HepG2 (cell line): ENCODE measurements around the gene TOP1. TPM values are rescaled to one million over a fixed set of nuclear protein-coding genes. Genes with fewer than 3 reads are reported as not detected.

Source experiments
- ATAC-seq: fragments of 200-7000 bp; cut with Tn5 transposase; 3 replicates; pipeline ENCODE4 v1.9.1; 2020; ENCODE audit warnings: mild to moderate bottlenecking, moderate library complexity
- BruUV-seq: library from RNA; stranded (reverse); fragments of 400-500 nt; replicated peaks from 2 replicates; lab custom pipeline; 2021; lab: Mats Ljungman, UMichigan
- CTCF ChIA-PET: fragments of 300-600 bp; formaldehyde crosslinking; extraction: SDS; loops from one replicate; lab custom pipeline; 2021; ENCODE audit warnings: low total read pairs, inconsistent platforms, low intra/inter-chr PET ratio; lab: Yijun Ruan, JAX
- POLR2A ChIA-PET: fragments of 350-600 bp; sonication (Branson Sonifier 250); formaldehyde crosslinking; loops from one replicate; lab custom pipeline; 2020; ENCODE audit warnings: antibody characterized with exemption, inconsistent platforms; lab: Yijun Ruan, JAX
- DNase-seq: peaks from one replicate; pipeline ENCODE4 v3.0.0-alpha.2; 2015; ENCODE audit warnings: low spot score
- FAIRE-seq: peaks from 3 replicates; lab custom pipeline; 2011; peaks lifted over from hg19 to GRCh38; lab: Jason Lieb, UNC
- H2AFZ ChIP-seq: one replicate; pipeline ENCODE4 v1.6.1; 2011; ENCODE audit warnings: low read length, inconsistent platforms
- H3K27ac ChIP-seq: fragments of 300-600 bp; 3 replicates; pipeline ENCODE4 v1.8.0; 2011; ENCODE audit warnings: mixed run types, mild to moderate bottlenecking, mixed read lengths, low read length, inconsistent platforms; ENCODE audit not compliant: insufficient read depth; ENCODE audit errors: extremely low read length
- H3K27me3 ChIP-seq, 2 experiments: fragments of 200-600 bp in 1 of 2; 2 replicates in 1 of 2; 3 replicates in 1 of 2; pipeline versions ENCODE4 v1.6.0 to v1.8.0; 2011; ENCODE audit warnings: low read length in 2 of 2, mild to moderate bottlenecking in 2 of 2, moderate library complexity in 2 of 2, inconsistent platforms in 1 of 2; ENCODE audit not compliant: insufficient read depth in 2 of 2, control insufficient read depth in 1 of 2
- H3K36me3 ChIP-seq, 2 experiments: fragments of 200-600 bp in 1 of 2; replicated peaks in 1 of 2; 2 replicates in 1 of 2; 3 replicates in 1 of 2; pipeline versions ENCODE4 v1.5.1 to v1.8.0; 2011; ENCODE audit warnings: low read length in 2 of 2, inconsistent platforms in 1 of 2; ENCODE audit not compliant: insufficient read depth in 2 of 2, control insufficient read depth in 1 of 2
- H3K4me1 ChIP-seq: 2 replicates; pipeline ENCODE4 v1.5.1; 2012; ENCODE audit warnings: low read length, inconsistent platforms; ENCODE audit not compliant: insufficient read depth
- H3K4me2 ChIP-seq: 2 replicates; pipeline ENCODE4 v1.6.0; 2011; ENCODE audit warnings: low read depth, low read length, inconsistent platforms
- H3K4me3 ChIP-seq, 3 experiments: fragments of 200-600 bp in 1 of 3; sonication (generic), shearing (Covaris generic) in 1 of 3; replicated peaks in 1 of 3; 2 replicates each; pipeline ENCODE4 v1.5.1; 2011 to 2016; ENCODE audit warnings: low read length in 3 of 3, inconsistent platforms in 2 of 3, low read depth in 2 of 3, mild to moderate bottlenecking in 2 of 3, control low read depth in 1 of 3, mixed read lengths in 1 of 3; ENCODE audit not compliant: insufficient read depth in 1 of 3
- H3K79me2 ChIP-seq: one replicate; pipeline ENCODE4 v1.6.1; 2011; ENCODE audit warnings: low read length, inconsistent platforms; ENCODE audit not compliant: insufficient read depth
- H3K9ac ChIP-seq: 2 replicates; pipeline ENCODE4 v1.6.0; 2011; ENCODE audit warnings: mild to moderate bottlenecking, low read depth, low read length, inconsistent platforms; ENCODE audit not compliant: insufficient read depth
- H3K9me3 ChIP-seq: 2 replicates; pipeline ENCODE4 v1.5.1; 2012; ENCODE audit warnings: mild to moderate bottlenecking, low read length
- H4K20me1 ChIP-seq: 2 replicates; pipeline ENCODE4 v1.6.0; 2011; ENCODE audit warnings: inconsistent platforms, mild to moderate bottlenecking, low read length, moderate library complexity; ENCODE audit not compliant: insufficient read depth
- ETV6 ChIP-seq: sonication (generic); formaldehyde crosslinking; conservative IDR thresholded peaks from 2 replicates; pipeline ENCODE4 v1.4.0; 2020; ENCODE audit warnings: missing genetic modification reagents
- RFXAP ChIP-seq: sonication (generic); formaldehyde crosslinking; IDR thresholded peaks from 2 replicates; pipeline ENCODE4 v1.4.0; 2020; ENCODE audit warnings: missing genetic modification reagents, borderline replicate concordance
- ZNF260 ChIP-seq: sonication (generic); formaldehyde crosslinking; IDR thresholded peaks from 2 replicates; pipeline ENCODE4 v1.4.0; 2020; ENCODE audit warnings: missing genetic modification reagents, low read depth, mild to moderate bottlenecking, borderline replicate concordance
- ZNF563 ChIP-seq: sonication (generic); formaldehyde crosslinking; IDR thresholded peaks from 2 replicates; pipeline ENCODE4 v1.8.0; 2022; ENCODE audit warnings: mild to moderate bottlenecking, moderate library complexity, missing genetic modification reagents
- ZXDC ChIP-seq: sonication (generic); formaldehyde crosslinking; IDR thresholded peaks from 2 replicates; pipeline ENCODE4 v1.5.0; 2020; ENCODE audit warnings: mild to moderate bottlenecking, missing genetic modification reagents
- WGBS: methylation state at CpG from one replicate; pipeline ENCODE4 v1.1.6; 2017; ENCODE audit warnings: low lambda C conversion rate; 5-methylcytosine and 5-hydroxymethylcytosine counted together
- in situ Hi-C: cut with HindIII; loops from 2 replicates; pipeline ENCODE4 v1.10.0; 2017; ENCODE audit warnings: low pct_unique_long_range_greater_than_20kb; ENCODE audit not compliant: extremely low pct_ligation_motif_present
- intact Hi-C: fragments of 100-400 bp; cut with micrococcal nuclease; formaldehyde crosslinking; loops from one replicate; pipeline ENCODE4 v1.10.0; 2022; ENCODE audit not compliant: unreplicated experiment
- polyA plus RNA-seq, 8 experiments: library from polyadenylated mRNA; depleted of rRNA in 3 of 8; stranded (reverse) in 7 of 8; unstranded in 1 of 8; fragments of >200 nt; fragmentation: Illumina TruSeq in 4 of 8; extraction: Trizol in 4 of 8; gene quantifications; 2 replicates each; pipeline versions ENCODE4 v1.2.1 to v1.2.3, GENCODE V29; 2011 to 2016; ENCODE audit warnings: low read depth in 4 of 8, missing spikeins in 1 of 8, mixed read lengths in 1 of 8; ENCODE audit not compliant: insufficient read depth in 1 of 8
- total RNA-seq, 5 experiments: library from RNA; depleted of rRNA; stranded (reverse); fragments of >200 nt; fragmentation: Illumina TruSeq; extraction: Trizol; gene quantifications; 2 replicates each; pipeline ENCODE4 v1.2.3, GENCODE V29; 2016; ENCODE audit warnings: low read depth in 1 of 5
- TF ChIP-seq, protein P1 (sequence below): sonication (generic); formaldehyde crosslinking; IDR thresholded peaks from 2 replicates; pipeline ENCODE4 v1.5.1; 2020; ENCODE audit warnings: mild to moderate bottlenecking, missing genetic modification reagents, borderline replicate concordance
- TF ChIP-seq, protein P2 (sequence below): sonication (generic); formaldehyde crosslinking; IDR thresholded peaks from 2 replicates; pipeline ENCODE4 v1.4.0; 2020; ENCODE audit warnings: missing genetic modification reagents
- TF ChIP-seq, protein P3 (sequence below): sonication (generic); formaldehyde crosslinking; IDR thresholded peaks from 2 replicates; pipeline ENCODE4 v1.4.0; 2020; ENCODE audit warnings: mild to moderate bottlenecking, missing genetic modification reagents

The TOP1 gene
- total and polyA plus RNA-seq, 2 of the 13 experiments (the other 11 are each of a cell fraction or from before 2014, with no cell fraction given): 10.2 to 19.4 TPM

DNA sequence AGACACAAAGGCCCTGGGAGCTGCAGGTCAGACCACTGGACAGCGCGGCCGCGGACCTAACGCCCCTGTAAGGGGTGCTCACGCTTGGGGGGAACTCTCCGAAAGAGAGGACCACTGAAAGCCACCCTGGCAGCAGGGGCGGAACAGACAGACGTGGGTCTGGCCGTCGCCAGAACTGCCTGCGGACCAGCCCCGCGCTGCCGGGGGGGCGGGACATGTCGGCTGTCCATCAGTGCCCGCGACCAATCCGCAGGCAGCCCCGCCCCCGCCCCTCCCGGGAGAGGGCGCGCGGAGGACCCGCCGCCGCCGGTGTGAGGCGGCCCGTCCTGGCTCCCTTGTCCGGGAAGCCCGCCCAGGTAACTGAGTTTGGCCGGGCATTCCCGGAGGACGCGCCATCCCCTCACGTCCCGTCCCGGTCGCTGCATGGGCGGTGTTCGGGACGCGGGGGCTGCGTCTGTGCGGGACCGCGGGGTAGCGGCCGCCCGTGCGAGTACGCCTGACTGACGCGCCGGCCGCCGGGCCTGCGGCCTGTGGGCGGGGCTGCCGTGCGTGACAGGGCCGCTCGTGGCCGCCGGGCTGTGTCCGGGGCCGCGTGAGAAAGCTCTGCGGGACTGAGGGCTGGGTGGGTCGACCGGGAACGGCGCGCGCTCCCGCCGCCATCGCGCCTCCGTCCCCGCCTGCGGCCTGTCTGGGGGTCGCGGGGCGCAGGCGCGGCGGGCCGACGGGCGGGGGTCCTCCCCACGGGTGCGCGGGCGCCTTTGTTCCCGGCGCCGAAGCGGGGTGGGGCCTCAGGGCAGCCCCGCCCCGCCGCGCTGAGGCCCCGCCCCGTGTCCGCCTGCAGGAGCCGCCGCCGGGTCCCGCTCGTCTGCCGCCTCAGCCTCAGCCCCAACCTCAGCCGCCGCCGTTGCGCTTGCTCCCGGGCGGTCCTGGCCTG, 108.3 kb downstream of the TOP1 start, which contains the start of gene PLCG1:
Gene PLCG1, plus strand, starts transcription at position 864 of the 934 bp plus-strand sequence. CDS start 99 bp downstream, outside the sequence.
- FAIRE-seq (no peak), DNase-seq (peak; percentile 84), ATAC-seq (peak; percentile 73)
- no TSS peak for BruUV-seq
- POLR2A ChIA-PET: interaction anchor here (0.8 to 2.3 kb wide), 4 partner anchors 9 to 203 kb away, joined by 3 to 18 read pairs (median 8); partner anchors contain the start of gene LPIN3
- H3K4me2 ChIP-seq: peak within 1 kb of the TSS; percentile 97
- no peaks in the 10 kb centered on the region for H3K27me3 ChIP-seq
- CTCF ChIA-PET: interaction anchor here (2.1 kb wide), 1 partner anchor 95 kb away, joined by 8 read pairs; no protein-coding TSS in a partner anchor
- intact Hi-C loops: loop anchor here (2.0 kb wide), 1 partner anchor 36 kb away; no protein-coding TSS in a partner anchor
- H3K9ac ChIP-seq: peak within 1 kb of the TSS; percentile 96
- no peaks in the 10 kb centered on the region; a peak in 1 of 5 replicates for H3K36me3 ChIP-seq
- H3K4me1 ChIP-seq: peaks cover 80% of the 10 kb centered on the region
- peaks cover under 1% of the 10 kb centered on the region for H4K20me1 ChIP-seq
- peak within 1 kb of the TSS; percentile 88 for H3K27ac ChIP-seq
- H3K4me3 ChIP-seq: peak within 1 kb of the TSS; percentile 81 to 91 (median 85)
- peaks cover 45% of the 10 kb centered on the region for H3K79me2 ChIP-seq
- H2AFZ ChIP-seq: no peak within 1 kb of the TSS
- no peaks in the 10 kb centered on the region for H3K9me3 ChIP-seq
- 1% methylated on average over 28 of the region's 121 CpGs for WGBS
- in situ Hi-C loops: loop anchor here (10.0 kb wide), 1 partner anchor 198 kb away; no protein-coding TSS in a partner anchor
- TF ChIP-seq, protein P1, sequence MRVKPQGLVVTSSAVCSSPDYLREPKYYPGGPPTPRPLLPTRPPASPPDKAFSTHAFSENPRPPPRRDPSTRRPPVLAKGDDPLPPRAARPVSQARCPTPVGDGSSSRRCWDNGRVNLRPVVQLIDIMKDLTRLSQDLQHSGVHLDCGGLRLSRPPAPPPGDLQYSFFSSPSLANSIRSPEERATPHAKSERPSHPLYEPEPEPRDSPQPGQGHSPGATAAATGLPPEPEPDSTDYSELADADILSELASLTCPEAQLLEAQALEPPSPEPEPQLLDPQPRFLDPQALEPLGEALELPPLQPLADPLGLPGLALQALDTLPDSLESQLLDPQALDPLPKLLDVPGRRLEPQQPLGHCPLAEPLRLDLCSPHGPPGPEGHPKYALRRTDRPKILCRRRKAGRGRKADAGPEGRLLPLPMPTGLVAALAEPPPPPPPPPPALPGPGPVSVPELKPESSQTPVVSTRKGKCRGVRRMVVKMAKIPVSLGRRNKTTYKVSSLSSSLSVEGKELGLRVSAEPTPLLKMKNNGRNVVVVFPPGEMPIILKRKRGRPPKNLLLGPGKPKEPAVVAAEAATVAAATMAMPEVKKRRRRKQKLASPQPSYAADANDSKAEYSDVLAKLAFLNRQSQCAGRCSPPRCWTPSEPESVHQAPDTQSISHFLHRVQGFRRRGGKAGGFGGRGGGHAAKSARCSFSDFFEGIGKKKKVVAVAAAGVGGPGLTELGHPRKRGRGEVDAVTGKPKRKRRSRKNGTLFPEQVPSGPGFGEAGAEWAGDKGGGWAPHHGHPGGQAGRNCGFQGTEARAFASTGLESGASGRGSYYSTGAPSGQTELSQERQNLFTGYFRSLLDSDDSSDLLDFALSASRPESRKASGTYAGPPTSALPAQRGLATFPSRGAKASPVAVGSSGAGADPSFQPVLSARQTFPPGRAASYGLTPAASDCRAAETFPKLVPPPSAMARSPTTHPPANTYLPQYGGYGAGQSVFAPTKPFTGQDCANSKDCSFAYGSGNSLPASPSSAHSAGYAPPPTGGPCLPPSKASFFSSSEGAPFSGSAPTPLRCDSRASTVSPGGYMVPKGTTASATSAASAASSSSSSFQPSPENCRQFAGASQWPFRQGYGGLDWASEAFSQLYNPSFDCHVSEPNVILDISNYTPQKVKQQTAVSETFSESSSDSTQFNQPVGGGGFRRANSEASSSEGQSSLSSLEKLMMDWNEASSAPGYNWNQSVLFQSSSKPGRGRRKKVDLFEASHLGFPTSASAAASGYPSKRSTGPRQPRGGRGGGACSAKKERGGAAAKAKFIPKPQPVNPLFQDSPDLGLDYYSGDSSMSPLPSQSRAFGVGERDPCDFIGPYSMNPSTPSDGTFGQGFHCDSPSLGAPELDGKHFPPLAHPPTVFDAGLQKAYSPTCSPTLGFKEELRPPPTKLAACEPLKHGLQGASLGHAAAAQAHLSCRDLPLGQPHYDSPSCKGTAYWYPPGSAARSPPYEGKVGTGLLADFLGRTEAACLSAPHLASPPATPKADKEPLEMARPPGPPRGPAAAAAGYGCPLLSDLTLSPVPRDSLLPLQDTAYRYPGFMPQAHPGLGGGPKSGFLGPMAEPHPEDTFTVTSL (CRISPR knock-in tag): 0 out of 2 replicates have a peak, but pooled peaks have one; percentile 53
- TF ChIP-seq, protein P2, sequence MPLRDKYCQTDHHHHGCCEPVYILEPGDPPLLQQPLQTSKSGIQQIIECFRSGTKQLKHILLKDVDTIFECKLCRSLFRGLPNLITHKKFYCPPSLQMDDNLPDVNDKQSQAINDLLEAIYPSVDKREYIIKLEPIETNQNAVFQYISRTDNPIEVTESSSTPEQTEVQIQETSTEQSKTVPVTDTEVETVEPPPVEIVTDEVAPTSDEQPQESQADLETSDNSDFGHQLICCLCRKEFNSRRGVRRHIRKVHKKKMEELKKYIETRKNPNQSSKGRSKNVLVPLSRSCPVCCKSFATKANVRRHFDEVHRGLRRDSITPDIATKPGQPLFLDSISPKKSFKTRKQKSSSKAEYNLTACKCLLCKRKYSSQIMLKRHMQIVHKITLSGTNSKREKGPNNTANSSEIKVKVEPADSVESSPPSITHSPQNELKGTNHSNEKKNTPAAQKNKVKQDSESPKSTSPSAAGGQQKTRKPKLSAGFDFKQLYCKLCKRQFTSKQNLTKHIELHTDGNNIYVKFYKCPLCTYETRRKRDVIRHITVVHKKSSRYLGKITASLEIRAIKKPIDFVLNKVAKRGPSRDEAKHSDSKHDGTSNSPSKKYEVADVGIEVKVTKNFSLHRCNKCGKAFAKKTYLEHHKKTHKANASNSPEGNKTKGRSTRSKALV (CRISPR knock-in tag): 0 out of 2 replicates have a peak, but pooled peaks have one; percentile 53
- TF ChIP-seq ZNF563 (peak; percentile 98), ZXDC (CRISPR knock-in tag) (peak; percentile 59; the same call in 1 of the 2 replicates), RFXAP (CRISPR knock-in tag) (peak; percentile 95; the same call in 1 of the 2 replicates), ZNF260 (CRISPR knock-in tag) (no peak), ETV6 (CRISPR knock-in tag) (peak; percentile 35; the same call in 1 of the 2 replicates)
- TF ChIP-seq, protein P3, sequence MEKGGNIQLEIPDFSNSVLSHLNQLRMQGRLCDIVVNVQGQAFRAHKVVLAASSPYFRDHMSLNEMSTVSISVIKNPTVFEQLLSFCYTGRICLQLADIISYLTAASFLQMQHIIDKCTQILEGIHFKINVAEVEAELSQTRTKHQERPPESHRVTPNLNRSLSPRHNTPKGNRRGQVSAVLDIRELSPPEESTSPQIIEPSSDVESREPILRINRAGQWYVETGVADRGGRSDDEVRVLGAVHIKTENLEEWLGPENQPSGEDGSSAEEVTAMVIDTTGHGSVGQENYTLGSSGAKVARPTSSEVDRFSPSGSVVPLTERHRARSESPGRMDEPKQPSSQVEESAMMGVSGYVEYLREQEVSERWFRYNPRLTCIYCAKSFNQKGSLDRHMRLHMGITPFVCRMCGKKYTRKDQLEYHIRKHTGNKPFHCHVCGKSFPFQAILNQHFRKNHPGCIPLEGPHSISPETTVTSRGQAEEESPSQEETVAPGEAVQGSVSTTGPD (CRISPR knock-in tag): no peak
